HL-60 (cell line): ENCODE results near the gene ETV6.

ENCODE experiments used
- POLR2AphosphoS5 ChIP-seq: IDR thresholded peaks from 2 replicates; pipeline ENCODE4 v1.6.1; 2012; ENCODE audit warnings: low read depth
- TF ChIP-seq, protein P1 (sequence below): IDR thresholded peaks from one replicate; pipeline ENCODE4 v1.5.1; 2011; ENCODE audit warnings: low read length, control low read depth, inconsistent platforms; ENCODE audit not compliant: insufficient read depth

DNA sequence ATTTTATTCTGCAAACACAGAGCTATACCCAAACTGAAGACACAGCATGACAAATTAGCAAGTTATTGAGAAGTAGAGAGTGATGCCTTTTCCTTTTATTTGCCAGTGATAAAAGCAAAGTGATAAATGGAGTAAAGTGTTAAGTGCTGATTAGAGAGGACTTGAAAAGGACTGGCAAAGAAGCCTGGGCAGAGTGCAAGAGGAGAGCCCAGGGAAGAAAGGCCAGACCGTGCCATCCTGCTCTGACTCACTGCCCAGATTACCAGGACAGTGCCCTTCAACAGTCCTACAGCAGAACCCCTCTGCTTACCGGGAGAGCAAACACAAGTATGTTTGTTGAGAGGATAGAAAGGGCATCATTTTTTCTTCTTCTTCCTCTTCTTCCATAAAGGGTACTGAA lies 106.5 kb downstream of the ETV6 start:
- TF ChIP-seq, protein P1, sequence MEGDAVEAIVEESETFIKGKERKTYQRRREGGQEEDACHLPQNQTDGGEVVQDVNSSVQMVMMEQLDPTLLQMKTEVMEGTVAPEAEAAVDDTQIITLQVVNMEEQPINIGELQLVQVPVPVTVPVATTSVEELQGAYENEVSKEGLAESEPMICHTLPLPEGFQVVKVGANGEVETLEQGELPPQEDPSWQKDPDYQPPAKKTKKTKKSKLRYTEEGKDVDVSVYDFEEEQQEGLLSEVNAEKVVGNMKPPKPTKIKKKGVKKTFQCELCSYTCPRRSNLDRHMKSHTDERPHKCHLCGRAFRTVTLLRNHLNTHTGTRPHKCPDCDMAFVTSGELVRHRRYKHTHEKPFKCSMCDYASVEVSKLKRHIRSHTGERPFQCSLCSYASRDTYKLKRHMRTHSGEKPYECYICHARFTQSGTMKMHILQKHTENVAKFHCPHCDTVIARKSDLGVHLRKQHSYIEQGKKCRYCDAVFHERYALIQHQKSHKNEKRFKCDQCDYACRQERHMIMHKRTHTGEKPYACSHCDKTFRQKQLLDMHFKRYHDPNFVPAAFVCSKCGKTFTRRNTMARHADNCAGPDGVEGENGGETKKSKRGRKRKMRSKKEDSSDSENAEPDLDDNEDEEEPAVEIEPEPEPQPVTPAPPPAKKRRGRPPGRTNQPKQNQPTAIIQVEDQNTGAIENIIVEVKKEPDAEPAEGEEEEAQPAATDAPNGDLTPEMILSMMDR: no peak
- TF ChIP-seq POLR2AphosphoS5: no peak
